ENCODE measurements around the gene KIAA2012.

Gene KIAA2012

GRCh38 chr2:202169131-202169530 is 96.1 kb downstream of the KIAA2012 start:
- no peak overlapping the region for H3K4me3 ChIP-seq (ENCODE audit: low read length)
- no peaks in the 10 kb centered on the region for H3K9me3 ChIP-seq (ENCODE audit: insufficient read depth, low read length)
- H3K27ac ChIP-seq (ENCODE audit: low read length) = no peak overlapping the region
- TF ChIP-seq EZH2phosphoT487 (IDR thresholded peaks at IDR 0.05; ENCODE audit: low read depth) (no peak), CTCF (IDR thresholded peaks at IDR 0.05; ENCODE audit: low read depth, low read length) (no peak)
- H2AFZ ChIP-seq (ENCODE audit: low read depth, low read length) = no peak overlapping the region
- no peak overlapping the region for H3K9ac ChIP-seq (ENCODE audit: low read length)
- H3K4me2 ChIP-seq (ENCODE audit: low read length) = no peak overlapping the region
- H3K27me3 ChIP-seq (ENCODE audit: low read depth, low read length) = no peaks in the 10 kb centered on the region
- no peaks in the 10 kb centered on the region for H3K36me3 ChIP-seq (replicated peaks; ENCODE audit: low read depth, low read length)
- no peaks in the 10 kb centered on the region for H4K20me1 ChIP-seq (ENCODE audit: insufficient read depth, low read length)
- peaks cover 15% of the 10 kb centered on the region for H3K4me1 ChIP-seq (ENCODE audit: low read length)
- no peaks in the 10 kb centered on the region for H3K79me2 ChIP-seq (ENCODE audit: low read length)

GRCh38 chr2:202169832-202170424 is 96.9 kb downstream of the KIAA2012 start:
- Histone ChIP-seq H3K79me2 (ENCODE audit: low read length) (no peaks in the 10 kb centered on the region), H4K20me1 (ENCODE audit: insufficient read depth, low read length) (no peaks in the 10 kb centered on the region), H2AFZ (ENCODE audit: low read depth, low read length) (no peak overlapping the region), H3K4me2 (ENCODE audit: low read length) (no peak overlapping the region), H3K9me3 (ENCODE audit: insufficient read depth, low read length) (no peaks in the 10 kb centered on the region), H3K4me3 (ENCODE audit: low read length) (no peak overlapping the region), H3K4me1 (ENCODE audit: low read length) (peaks cover 15% of the 10 kb centered on the region), H3K36me3 (replicated peaks; ENCODE audit: low read depth, low read length) (no peaks in the 10 kb centered on the region), H3K9ac (ENCODE audit: low read length) (no peak overlapping the region), H3K27ac (ENCODE audit: low read length) (no peak overlapping the region), H3K27me3 (ENCODE audit: low read depth, low read length) (no peaks in the 10 kb centered on the region)
- no peak for TF ChIP-seq EZH2phosphoT487 (IDR thresholded peaks at IDR 0.05; ENCODE audit: low read depth)
- TF ChIP-seq CTCF (IDR thresholded peaks at IDR 0.05; ENCODE audit: low read depth, low read length) = no peak

GRCh38 chr2:202171241-202171825 is 98.3 kb downstream of the KIAA2012 start:
- H3K4me2 ChIP-seq (ENCODE audit: low read length) = no peak overlapping the region
- no peak overlapping the region for H3K4me3 ChIP-seq (ENCODE audit: low read length)
- no peak overlapping the region for H2AFZ ChIP-seq (ENCODE audit: low read depth, low read length)
- TF ChIP-seq CTCF (IDR thresholded peaks at IDR 0.05; ENCODE audit: low read depth, low read length) (no peak), EZH2phosphoT487 (IDR thresholded peaks at IDR 0.05; ENCODE audit: low read depth) (no peak)
- H3K9ac ChIP-seq (ENCODE audit: low read length) = no peak overlapping the region
- H3K27me3 ChIP-seq (ENCODE audit: low read depth, low read length) = no peaks in the 10 kb centered on the region
- H3K27ac ChIP-seq (ENCODE audit: low read length) = no peak overlapping the region
- no peaks in the 10 kb centered on the region for H3K9me3 ChIP-seq (ENCODE audit: insufficient read depth, low read length)
- no peaks in the 10 kb centered on the region for H3K79me2 ChIP-seq (ENCODE audit: low read length)
- peaks cover 15% of the 10 kb centered on the region for H3K4me1 ChIP-seq (ENCODE audit: low read length)
- no peaks in the 10 kb centered on the region for H4K20me1 ChIP-seq (ENCODE audit: insufficient read depth, low read length)
- no peaks in the 10 kb centered on the region for H3K36me3 ChIP-seq (replicated peaks; ENCODE audit: low read depth, low read length)

- peak overlapping the region; percentile 65 for H3K4me2 ChIP-seq (ENCODE audit: low read length)
- peak overlapping the region; percentile 48 for H2AFZ ChIP-seq (ENCODE audit: low read depth, low read length)
- H3K9ac ChIP-seq (ENCODE audit: low read length) = peak overlapping the region; percentile 9; the same call in 1 of the 2 replicates
- TF ChIP-seq EZH2phosphoT487 (IDR thresholded peaks at IDR 0.05; ENCODE audit: low read depth) = no peak
- H3K4me3 ChIP-seq (ENCODE audit: low read length) = peak overlapping the region; percentile 45; the same call in 1 of the 2 replicates
- H4K20me1 ChIP-seq (ENCODE audit: insufficient read depth, low read length) = no peaks in the 10 kb centered on the region
- peaks cover 15% of the 10 kb centered on the region for H3K4me1 ChIP-seq (ENCODE audit: low read length)
- no peaks in the 10 kb centered on the region for H3K27me3 ChIP-seq (ENCODE audit: low read depth, low read length)
- no peaks in the 10 kb centered on the region for H3K9me3 ChIP-seq (ENCODE audit: insufficient read depth, low read length)
- H3K36me3 ChIP-seq (replicated peaks; ENCODE audit: low read depth, low read length) = no peaks in the 10 kb centered on the region
- H3K79me2 ChIP-seq (ENCODE audit: low read length) = no peaks in the 10 kb centered on the region
- peak overlapping the region; percentile 35; the same call in 1 of the 2 replicates for H3K27ac ChIP-seq (ENCODE audit: low read length)
These were observed 99.6 kb downstream of the KIAA2012 start for GRCh38 chr2:202172439-202173211.

Data from OCI-LY3 (cell line).